Measurements from ENCODE around the gene ANKRD55. TPM values are rescaled to one million over a fixed set of nuclear protein-coding genes. Genes with fewer than 3 reads are reported as not detected.

Gene ANKRD55
- total RNA-seq, 2 donors from 2014 or later, result 0.27 to 0.29 TPM

- H3K36me3 ChIP-seq (ENCODE audit: control insufficient read depth, insufficient read depth, low read length), result no peaks in the 10 kb centered on the region
- TF ChIP-seq CTCF (conservative IDR thresholded peaks at IDR 0.05), result no peak
- no peak overlapping the region for H3K27ac Mint-ChIP-seq
- H3K4me1 Mint-ChIP-seq, result peaks cover 34% of the 10 kb centered on the region
- no peaks in the 10 kb centered on the region for H3K27me3 Mint-ChIP-seq (ENCODE audit: insufficient read depth)
- no peak overlapping the region for H3K4me3 Mint-ChIP-seq
- no peaks in the 10 kb centered on the region for H3K36me3 Mint-ChIP-seq (ENCODE audit: low read depth)
- peak; percentile 77 for DNase-seq
- no peak overlapping the region for H3K4me3 ChIP-seq (ENCODE audit: low read length)
- peaks cover 6% of the 10 kb centered on the region for H3K4me1 ChIP-seq (ENCODE audit: control insufficient read depth, insufficient read depth, low read length)
- H3K9ac ChIP-seq (ENCODE audit: extremely low read depth, low read length, poor library complexity, severe bottlenecking), result no peak overlapping the region
- WGBS, 2 experiments (ENCODE audit: insufficient coverage in 1 of 2, insufficient read length in 1 of 2), result 91% methylated on average over 6 of the region's 6 CpGs; no CpG with 5 or more reads in 1 of the 2 experiments
- H3K27me3 ChIP-seq (ENCODE audit: control insufficient read depth, insufficient read depth, low read length, poor library complexity, severe bottlenecking), result no peaks in the 10 kb centered on the region
- H3K9me3 ChIP-seq (ENCODE audit: control insufficient read depth, low read length), result no peaks in the 10 kb centered on the region
- H3K27ac ChIP-seq (ENCODE audit: low read depth, low read length), result no peak overlapping the region
- no peaks in the 10 kb centered on the region for H3K9me3 Mint-ChIP-seq
These were observed 90.9 kb downstream of the ANKRD55 start for GRCh38 chr5:56142233-56142613.

GRCh38 chr5:56140073-56140472, 93.1 kb downstream of the ANKRD55 start:
- H3K36me3 Mint-ChIP-seq (ENCODE audit: low read depth), result no peaks in the 10 kb centered on the region
- peaks cover 29% of the 10 kb centered on the region for H3K4me1 Mint-ChIP-seq
- Histone ChIP-seq H3K9me3 (ENCODE audit: control insufficient read depth, low read length) (no peaks in the 10 kb centered on the region), H3K27ac (ENCODE audit: low read depth, low read length) (no peak overlapping the region), H3K4me3 (ENCODE audit: low read length) (no peak overlapping the region), H3K27me3 (ENCODE audit: control insufficient read depth, insufficient read depth, low read length, poor library complexity, severe bottlenecking) (no peaks in the 10 kb centered on the region), H3K9ac (ENCODE audit: extremely low read depth, low read length, poor library complexity, severe bottlenecking) (no peak overlapping the region), H3K4me1 (ENCODE audit: control insufficient read depth, insufficient read depth, low read length) (peaks cover under 1% of the 10 kb centered on the region), H3K36me3 (ENCODE audit: control insufficient read depth, insufficient read depth, low read length) (no peaks in the 10 kb centered on the region)
- TF ChIP-seq CTCF (conservative IDR thresholded peaks at IDR 0.05), result no peak
- H3K27me3 Mint-ChIP-seq (ENCODE audit: insufficient read depth), result no peaks in the 10 kb centered on the region
- no peak overlapping the region for H3K4me3 Mint-ChIP-seq
- no peak overlapping the region for H3K27ac Mint-ChIP-seq
- WGBS, 2 experiments (ENCODE audit: insufficient coverage in 1 of 2, insufficient read length in 1 of 2), result 97 to 98% methylated on average over 2 to 3 of the region's 3 CpGs
- H3K9me3 Mint-ChIP-seq, result no peaks in the 10 kb centered on the region
- DNase-seq, result no peak

GRCh38 chr5:56130664-56131063, 102.5 kb downstream of the ANKRD55 start:
- no peak overlapping the region for H3K4me3 ChIP-seq (ENCODE audit: low read length)
- 95 to 100% methylated on average over 1 to 2 of the region's 2 CpGs for WGBS, 2 experiments (ENCODE audit: insufficient coverage in 1 of 2, insufficient read length in 1 of 2)
- peaks cover 5% of the 10 kb centered on the region for H3K9me3 ChIP-seq (ENCODE audit: control insufficient read depth, low read length)
- H3K27ac Mint-ChIP-seq, result no peak overlapping the region
- H3K36me3 ChIP-seq (ENCODE audit: control insufficient read depth, insufficient read depth, low read length), result no peaks in the 10 kb centered on the region
- no peak overlapping the region for H3K4me3 Mint-ChIP-seq
- H3K4me1 ChIP-seq (ENCODE audit: control insufficient read depth, insufficient read depth, low read length), result no peaks in the 10 kb centered on the region
- no peak overlapping the region for H3K9ac ChIP-seq (ENCODE audit: extremely low read depth, low read length, poor library complexity, severe bottlenecking)
- H3K27me3 Mint-ChIP-seq (ENCODE audit: insufficient read depth), result no peaks in the 10 kb centered on the region
- H3K27me3 ChIP-seq (ENCODE audit: control insufficient read depth, insufficient read depth, low read length, poor library complexity, severe bottlenecking), result no peaks in the 10 kb centered on the region
- H3K36me3 Mint-ChIP-seq (ENCODE audit: low read depth), result no peaks in the 10 kb centered on the region
- peaks cover 2% of the 10 kb centered on the region for H3K9me3 Mint-ChIP-seq
- H3K4me1 Mint-ChIP-seq, result peaks cover 9% of the 10 kb centered on the region
- no peak for TF ChIP-seq CTCF (conservative IDR thresholded peaks at IDR 0.05)
- no peak for DNase-seq
- H3K27ac ChIP-seq (ENCODE audit: low read depth, low read length), result no peak overlapping the region

Data from endodermal cell (in vitro differentiated cells).